ENCODE results near the gene NSD1.
"Not testable (repeated sequence)": the region's sequence is repeated elsewhere in the genome, so short reads cannot be mapped to it uniquely, and the experiment has no call there.

Gene NSD1

DNA sequence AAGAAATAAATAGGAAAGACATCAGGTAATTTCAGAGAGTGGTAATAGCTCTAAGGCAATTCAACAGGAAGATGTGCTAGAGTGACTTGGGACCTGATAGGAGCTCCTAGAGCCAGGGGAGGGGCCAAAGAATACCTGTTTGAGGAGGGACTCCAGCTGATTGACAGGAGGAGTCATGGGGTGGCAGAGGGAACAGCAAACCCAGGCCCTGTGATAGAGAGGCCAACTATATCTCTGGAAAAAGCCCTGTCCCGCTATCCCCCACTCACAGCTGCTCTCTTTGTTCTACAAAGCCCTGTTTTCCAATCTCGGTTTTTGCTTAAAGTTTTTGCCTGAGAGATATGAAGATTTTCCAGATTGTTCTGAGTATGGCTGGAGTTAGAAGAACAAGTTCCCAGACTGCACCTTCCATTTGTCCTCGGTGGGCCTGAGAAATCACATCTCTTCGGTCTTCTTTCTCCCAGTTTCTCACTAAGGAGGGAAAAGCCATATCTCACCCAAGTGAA is 9.0 kb upstream of the NSD1 start:
- no peak for DNase-seq

DNA sequence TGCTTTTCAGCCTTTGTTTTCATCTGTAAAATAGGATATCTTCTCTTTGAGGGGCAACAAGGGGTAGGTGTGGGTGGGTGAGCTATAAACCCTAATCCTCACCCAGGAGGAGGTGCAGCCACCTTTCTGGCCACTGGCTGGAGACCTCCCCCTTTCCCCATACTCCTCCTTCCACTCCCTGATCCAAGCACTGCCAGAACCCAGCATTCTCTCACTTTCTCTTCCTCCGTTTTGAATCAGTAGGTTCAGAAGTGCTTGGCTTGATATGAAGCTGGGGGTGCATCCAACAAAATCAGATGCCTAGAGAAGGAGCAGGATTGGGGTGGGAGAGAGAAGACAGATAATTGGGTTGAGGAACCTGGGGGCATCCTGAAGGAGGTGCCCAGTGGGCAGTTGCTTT is 6.8 kb upstream of the NSD1 start:
- DNase-seq, result no peak

DNA sequence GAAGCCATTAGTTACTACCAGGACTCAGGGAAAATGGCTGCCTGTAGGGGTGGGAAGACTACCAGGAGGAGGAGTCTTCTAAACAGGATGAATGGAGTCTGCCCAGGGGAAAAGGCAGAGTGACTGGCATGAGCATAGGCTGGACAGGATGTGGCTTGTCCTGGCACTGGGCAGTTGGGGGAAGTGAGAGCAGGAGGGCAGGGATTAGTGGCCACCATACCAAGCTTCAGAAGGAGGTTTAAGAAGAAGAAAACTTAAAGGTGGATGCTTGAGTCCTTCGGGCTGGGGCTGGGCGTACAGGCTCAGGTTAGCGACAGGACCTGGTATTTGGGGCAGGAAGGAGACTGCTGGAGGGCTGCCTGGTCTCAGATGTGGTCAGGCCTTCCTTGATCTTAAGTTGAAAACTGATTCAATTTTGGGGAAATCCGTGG is 5.0 kb upstream of the NSD1 start:
- no peak for DNase-seq

DNA sequence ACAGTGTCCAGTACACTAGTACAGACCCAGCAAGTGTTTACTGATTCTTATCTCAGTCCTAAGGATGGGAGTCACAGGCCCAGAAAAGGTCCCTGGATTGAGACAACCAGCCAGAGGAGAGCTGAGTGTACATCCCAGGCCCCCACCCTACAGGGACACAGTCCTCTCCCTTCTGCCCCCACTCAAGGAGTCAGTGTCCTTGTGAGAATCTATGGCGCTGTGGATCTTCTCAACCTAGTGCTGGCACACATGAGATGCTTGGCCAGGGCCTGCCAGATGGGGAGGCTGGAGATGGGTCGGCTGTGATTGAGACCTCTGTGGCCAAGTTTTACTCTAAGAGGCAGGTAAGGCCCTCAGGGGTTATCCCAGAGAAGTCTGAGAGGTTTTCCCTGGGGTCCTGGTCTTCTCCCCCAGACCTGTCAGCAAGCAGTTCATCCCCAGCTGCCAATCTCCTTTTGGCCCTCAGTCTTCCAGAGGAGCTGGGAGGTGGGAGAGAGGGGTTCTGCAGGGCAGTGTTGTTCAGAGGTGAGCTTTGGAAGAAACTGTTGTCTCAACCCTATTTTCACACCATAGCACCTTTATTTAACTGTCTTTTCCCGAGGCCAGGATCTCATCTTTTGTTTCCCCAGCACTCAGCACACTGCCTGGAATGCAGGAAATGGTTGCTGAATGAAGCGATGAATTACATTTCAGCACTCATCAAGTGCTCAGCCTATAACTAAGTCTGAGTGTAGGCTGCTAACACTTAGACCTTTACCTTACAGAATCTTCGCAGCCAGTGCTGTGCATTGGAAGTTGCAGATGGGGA is 3.2 kb upstream of the NSD1 start:
- DNase-seq, result no peak

DNA sequence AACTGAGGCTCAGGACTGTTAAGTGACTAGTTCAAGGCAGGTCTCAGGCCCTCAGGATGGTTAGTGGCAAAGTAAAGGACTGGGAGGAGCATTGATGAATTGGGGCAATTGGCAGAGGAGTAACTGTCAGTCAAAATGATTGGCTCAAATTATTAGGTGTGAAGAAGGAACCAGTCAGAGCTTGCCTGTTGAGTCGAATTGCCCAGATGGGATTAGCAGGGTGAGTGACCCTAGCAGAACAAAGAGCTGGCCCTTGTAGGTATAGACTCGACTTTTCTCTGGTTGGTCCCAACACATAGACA is 2.6 kb upstream of the NSD1 start:
- no peak for DNase-seq

DNA sequence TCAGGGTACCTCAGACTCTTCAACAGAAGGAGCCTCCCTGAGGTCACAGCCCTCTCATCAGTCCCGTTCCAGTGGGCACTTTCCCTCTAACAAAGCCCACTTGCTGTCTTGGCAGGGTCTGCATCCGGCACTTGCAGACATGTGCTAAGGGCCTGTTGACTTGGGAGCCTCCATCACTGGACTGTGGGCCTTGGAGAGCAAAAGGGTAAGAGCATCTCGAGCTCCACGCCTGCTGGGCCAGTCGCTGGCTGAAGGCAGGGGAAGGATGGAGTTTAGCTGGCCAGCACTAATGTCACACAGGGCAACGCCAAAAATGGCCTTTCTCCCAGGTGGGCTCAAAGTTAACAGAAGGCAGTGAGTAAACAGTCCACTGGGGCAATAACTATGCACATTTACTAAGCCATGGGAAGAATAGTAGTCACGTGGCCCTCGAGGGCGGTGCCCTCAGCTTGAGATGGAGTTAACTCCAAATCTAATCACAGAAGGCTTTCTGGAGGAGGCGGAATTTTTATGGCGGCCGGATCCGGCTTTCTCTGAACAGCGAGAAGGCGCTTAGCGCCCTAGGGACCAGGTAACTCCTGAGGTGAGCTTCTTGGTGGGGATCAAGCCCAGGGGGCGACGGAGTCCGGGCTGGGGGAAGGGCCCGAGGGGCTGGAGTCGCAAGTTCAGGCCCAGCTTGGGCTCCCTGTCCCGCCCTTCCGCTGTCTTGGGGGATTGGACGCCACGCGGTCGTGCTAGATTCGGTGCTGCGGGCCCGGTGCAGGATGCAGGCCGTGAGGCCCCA is 2.0 kb upstream of the NSD1 start:
- DNase-seq, result no peak

DNA sequence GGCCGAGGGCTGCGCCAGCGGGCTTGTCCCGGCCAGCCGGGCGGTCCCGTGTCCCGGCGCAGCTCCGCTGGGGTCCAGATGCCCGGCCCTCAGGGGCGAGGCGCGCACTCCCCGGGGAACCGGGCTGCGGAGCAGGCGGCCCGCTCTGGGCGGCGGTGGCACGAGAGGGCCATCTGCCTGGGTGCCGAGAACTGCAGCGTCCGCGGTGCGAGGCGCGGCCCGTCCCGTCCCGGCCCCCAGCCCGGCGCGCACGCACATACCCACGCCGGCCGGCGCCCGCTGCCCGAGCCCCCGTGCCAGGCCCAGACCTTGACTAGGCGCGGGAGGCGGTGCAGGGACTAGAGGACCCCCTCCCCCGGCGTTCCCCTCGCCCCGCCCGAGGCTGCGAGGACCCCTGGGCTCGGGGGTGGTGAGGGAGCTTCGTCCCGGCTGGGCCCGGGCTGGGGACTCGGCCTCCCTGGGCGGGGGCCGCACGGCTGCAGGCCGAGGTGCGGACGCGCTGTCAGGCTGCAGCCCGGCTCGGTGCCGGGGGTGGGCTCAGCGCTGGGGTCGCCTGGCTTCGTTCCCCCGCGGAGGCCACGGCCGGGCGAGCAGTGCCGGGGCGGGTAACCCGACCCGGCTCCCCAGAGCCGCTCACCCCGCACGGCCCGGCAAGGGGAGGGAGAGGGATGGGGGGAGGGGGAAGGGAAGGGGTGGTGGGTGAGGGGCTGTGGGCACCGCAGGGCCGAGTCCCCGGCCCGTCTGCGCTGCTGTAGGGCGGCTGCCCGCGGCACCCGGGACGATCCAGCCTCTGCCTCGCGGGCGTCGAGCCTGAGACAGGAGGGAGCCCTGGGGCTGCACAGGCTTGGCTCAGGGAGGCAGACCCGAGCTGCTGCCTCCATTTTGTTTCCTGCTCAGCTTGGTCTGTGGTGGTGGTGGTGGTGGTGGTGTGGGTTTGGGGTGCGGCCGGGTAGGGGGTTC is 1.2 kb upstream of the NSD1 start:
- peak in 43 of 58 donors; percentile 41 to 84 (median 65) for DNase-seq

DNA sequence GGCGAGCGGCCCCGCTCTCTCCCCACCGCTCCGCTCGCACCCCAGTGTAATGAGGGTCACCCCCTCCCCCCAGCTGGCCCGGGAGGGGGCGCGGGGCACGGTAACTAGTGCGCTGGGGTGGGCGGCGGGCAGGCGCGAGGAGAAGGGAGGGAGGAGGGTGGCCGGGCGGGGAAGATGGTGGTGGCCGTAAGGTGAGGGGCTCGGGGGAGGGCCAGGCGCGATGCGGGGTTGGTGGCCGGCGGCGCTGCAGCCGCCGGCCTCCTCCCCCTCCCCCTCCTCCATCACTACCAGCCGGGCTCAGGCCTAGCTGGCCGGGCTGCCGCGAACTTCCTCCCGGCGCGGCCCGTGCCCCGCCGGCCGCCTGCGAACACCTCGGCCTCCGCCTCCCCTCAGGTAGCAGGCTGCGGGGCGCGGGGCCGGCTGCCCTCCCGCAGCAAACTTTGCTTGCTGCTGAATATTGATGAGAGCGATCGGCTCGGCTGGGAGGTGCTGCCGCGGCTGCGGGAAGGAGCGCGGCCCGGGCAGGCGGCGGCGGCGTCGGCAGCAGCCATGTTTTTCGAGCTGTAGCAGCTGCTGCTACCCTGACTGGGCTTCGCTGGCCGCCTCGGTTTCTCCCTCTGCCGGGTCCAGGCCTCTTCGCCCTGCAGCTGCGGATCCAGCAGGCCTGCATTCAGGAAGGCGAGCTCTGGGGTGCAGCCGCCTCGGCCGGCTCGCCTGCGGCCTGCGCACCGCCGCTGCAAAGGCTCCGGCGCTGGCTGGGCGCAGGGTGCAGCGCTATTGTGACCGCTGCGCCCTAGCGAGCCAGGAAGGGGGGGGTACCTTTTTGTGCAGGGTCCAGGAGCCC is 502 bp downstream of the NSD1 start:
- DNase-seq, result peak in 43 of 58 donors; percentile 16 to 80 (median 64)

DNA sequence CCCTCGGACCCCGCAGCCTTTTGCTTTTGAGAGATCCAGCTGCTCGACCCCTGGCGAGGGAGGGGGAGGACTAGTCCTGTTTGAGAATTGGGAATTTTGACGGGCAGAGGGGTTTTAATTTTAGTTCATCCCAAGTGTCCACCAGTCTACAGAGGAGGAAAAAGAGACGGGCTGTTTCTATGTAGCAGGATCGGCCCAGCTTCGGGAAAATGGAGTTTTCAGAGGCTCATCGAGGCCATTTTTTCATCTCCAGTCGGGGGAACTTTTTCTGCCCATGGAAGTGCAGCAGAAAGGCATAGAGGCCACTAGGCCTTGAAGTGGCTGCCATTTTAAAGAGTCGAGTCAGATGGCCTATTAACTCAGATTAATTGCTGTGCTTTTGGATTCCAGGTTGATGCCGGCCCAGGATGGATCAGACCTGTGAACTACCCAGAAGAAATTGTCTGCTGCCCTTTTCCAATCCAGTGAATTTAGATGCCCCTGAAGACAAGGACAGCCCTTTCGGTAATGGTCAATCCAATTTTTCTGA is 1.2 kb downstream of the NSD1 start:
- DNase-seq, result no peak

DNA sequence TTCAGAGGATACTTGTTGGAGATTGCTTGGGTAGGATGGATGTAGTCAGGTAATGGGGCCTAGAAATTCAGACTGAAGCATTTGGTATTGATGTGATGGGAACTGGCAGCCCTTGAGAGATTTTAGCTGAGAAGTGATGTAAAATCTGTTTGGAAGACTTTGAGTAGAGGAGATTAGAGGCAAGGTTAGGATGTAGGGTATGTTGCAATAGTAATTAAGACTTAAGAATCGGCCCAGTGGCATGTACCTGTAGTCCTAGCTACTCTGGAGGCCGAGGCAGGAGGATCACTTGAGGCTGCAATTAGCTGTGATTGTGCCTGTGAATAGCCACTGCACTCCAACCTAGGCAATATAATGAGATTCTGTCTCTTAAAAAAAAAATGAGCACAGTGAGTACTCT is 6.7 kb downstream of the NSD1 start:
- DNase-seq, result no peak

DNA sequence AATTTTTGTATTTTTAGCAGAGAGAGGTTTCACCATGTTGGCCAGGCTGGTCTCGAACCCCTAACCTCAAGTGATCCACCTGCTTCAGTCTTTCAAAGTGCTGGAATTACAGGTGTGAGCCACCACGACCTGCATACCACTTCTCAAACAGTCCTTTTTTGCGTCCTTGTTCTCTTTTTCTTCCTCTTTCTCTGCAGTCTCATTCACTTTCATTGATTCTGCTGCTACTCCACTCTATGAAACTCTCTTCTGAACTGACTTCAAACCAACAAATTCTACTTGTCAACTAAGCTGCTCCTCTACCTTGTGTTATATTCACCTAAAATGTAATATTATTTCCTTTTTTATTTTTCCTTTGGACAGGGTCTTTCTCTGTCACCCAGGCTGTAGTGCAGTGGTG is 7.9 kb downstream of the NSD1 start:
- DNase-seq, result no peak

DNA sequence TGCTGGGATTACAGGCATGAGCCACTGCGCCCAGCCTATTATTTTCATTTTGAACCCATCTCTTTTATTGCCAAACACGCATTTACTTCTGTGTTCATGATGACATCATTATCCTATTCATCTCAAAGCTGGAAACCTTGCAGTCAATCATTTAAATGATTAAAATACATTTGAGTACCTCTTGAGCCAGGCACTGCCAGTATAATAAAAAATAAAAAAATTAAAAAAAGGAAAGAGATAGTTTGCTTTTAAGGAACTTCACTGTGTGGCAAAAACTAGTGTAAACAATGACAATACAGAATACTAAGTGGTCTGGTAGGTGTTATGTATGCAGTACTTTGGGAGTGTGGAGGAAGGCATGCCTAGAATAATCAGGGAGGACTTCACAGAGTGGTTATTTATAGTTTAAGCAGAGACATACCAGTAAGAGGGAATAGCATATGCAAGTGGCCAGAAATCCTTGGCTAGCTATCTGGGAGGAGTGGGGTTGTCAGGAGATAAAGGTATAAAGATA is 8.6 kb downstream of the NSD1 start:
- DNase-seq, result no peak

DNA sequence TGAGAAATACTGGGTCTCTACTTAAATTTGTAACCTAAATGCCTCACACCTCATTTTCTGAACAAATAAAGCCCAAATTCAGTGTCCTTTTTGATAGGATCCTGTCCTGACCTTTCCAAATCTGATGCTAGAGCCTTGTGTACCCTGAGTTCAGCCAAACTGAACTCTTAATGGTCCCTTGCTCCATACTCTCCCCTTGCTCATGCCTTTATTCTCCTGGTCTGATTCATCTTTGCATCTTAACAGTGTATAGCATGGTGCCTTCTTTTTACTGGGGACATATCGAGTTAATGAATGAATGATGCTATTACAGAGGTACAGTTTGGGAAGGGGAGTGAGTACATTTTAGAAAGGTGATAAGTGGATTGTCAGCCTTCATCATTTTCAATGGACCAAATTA is 9.2 kb downstream of the NSD1 start:
- DNase-seq, result no peak

DNA sequence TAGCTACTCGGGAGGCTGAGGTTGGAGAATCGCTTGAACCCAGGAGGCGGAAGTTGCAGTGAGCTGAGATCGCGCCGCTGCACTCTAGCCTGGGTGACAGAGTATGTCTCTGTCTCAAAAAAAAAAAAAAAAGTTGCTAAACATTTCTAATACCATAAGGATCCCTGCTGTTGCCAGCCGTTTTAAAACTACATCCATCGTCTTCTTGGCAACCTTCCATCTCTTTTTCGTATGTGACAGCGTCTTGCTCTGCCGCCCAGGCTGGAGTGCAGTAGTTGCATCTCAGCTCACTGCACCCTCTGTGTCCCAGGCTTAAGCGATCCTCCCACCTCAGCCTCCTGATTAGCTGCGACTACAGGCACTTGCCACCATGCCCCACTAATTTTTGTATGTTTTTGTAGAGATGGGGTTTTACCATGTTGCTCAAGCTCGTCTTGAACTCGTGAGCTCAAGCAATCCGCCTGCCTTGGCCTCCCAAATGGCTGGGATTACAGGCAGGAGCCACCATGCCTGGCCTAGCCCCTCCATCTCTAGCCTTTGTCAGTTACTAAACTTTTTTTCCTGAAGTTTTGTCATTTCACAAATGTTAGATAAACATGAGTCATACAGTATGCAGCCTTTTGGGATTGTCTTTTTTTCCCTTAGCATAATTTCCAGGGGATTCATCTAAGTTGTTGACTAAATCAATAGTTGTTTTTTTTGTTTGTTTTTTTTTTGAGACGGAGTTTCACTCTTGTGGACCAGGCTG is 13.5 kb downstream of the NSD1 start:
- DNase-seq, result no peak

DNA sequence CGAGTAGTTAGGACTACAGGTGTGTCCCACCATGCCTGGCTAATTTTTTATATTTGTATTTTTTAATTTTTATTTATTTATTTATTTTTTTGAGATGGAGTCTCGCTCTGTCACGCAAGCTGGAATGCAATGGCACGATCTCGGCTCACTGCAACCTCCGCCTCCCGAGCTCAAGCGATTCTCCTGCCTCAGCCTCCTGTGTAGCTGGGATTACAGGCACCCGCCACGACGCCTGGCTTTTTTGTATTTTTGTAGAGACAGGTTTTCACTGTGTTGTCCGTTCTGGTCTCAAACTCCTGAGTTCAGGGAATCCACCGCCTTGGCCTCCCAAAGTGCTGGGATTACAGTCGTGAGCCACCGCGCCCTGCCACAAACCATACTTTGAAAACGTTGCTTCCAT is 16.5 kb downstream of the NSD1 start:
- DNase-seq, result not testable (repeated sequence)

DNA sequence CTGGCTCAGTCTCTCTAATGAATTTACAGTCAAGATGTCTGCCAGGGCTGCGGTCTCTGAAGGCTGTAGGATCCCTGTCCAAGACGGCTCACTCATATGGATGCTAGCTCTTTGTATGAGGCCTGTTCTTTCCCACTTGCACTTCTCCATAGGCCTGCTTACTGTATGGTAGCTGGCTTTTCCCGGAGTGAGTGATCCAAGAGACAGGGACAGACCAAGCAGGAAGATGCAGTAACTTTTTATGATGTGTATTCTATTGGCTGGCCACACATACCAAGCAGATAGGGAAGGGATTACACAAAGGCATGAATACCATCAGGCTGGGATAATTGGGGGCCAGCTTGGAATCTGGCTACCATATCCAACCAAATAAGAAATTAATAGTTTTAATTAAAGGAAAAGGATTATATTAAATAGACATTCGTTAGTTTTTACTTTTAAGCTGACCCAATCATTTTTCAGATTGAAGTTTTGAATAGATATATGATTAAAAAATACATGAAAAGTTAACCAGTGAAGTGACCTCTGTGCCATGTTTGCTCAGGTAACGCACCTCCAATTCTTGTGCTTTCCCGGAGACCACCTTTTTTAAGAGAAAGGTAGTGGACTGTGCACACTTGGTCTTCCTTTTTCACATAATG is 20.6 kb downstream of the NSD1 start:
- no peak for DNase-seq

DNA sequence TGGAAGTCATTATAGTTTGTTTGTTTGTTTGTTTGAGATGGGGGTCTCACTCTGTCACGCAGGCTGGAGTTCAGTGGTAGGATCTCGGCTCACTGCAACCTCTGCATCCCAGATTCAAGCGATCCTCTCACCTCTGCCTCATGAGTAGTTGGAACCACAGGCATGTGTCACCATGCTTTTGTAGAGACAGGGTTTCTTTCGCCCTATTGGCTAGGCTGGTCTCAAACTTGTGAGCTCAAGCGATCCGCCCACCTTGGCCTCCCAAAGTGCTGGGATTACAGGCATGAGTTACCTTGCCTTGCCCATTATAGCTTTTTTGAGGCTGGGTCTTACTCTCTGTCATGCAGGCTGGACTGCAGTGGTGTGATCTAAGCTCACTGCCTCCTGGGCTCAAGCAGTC is 28.8 kb downstream of the NSD1 start:
- DNase-seq, result no peak

DNA sequence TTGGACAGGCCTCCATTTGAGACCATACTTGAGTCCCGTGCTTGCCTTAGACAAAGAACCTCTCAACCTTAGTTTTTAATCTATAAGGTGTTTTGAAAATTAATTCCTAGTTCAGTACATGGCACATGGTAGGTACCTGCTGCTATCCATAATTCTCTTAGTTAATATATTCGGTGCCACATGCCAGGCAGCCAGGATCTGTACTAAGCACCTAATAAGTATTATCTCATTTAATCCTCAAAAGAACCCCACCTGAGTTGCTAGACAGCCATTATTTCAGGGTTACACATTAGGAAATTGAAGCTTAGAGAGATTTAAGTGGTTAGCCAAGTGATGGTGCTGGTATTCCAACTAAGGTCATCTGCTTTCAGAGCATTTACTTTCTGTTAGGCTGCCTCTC is 29.9 kb downstream of the NSD1 start:
- no peak for DNase-seq

DNA sequence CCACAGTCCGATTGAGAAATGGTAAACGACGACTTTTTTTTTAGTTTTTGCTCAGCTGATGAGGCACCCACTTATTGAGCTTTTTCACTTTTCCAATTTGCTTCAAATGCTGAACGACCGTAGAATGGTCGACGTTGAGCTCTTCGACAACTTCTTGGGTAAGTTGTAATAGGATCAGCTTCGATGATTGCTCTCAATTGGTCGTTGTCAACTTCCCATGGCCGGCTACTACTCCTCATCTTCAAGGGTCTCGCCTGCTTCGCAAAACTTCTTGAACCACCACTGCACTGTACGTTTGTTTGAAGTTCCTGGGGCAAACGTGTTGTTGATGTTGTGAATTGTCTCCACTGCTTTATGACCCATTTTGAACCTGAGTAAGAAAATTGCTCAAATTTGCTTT is 35.7 kb downstream of the NSD1 start:
- no peak for DNase-seq
